ENCODE results near the gene MATCAP1. TPM values are rescaled to one million over a fixed set of nuclear protein-coding genes. Genes with fewer than 3 reads are reported as not detected.

MATCAP1 gene
- total RNA-seq, 2 donors from 2014 or later = 24.0 to 43.0 TPM

DNA sequence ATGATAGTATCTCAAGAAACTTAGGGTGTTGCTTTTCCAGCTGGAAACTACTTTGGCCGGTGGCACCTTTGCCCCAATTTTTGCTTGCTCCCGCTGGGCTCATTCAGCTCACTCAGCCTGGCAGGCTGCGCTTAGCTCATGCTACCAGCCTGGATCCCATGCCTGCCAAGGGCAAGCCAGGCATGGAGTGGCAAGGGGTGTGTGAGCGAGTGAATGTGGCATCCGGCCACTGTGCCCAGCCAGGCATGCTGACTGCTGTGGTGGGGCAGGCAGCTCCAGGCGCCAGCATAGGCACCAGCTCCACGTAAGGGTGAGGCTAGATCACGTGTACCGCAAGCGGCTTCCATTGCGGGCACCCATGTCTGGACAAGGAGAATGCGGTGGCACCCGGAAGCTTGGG is 42.4 kb downstream of the MATCAP1 start:
- H3K4me1 ChIP-seq = no peaks in the 10 kb centered on the region
- H3K27ac ChIP-seq = no peak overlapping the region
- no peak overlapping the region for H3K4me3 ChIP-seq
- H3K27me3 ChIP-seq = no peaks in the 10 kb centered on the region
- H3K36me3 ChIP-seq = peaks cover 3% of the 10 kb centered on the region
- intact Hi-C loops (cut with DNase I) = no loop called here
- TF ChIP-seq, protein P1, sequence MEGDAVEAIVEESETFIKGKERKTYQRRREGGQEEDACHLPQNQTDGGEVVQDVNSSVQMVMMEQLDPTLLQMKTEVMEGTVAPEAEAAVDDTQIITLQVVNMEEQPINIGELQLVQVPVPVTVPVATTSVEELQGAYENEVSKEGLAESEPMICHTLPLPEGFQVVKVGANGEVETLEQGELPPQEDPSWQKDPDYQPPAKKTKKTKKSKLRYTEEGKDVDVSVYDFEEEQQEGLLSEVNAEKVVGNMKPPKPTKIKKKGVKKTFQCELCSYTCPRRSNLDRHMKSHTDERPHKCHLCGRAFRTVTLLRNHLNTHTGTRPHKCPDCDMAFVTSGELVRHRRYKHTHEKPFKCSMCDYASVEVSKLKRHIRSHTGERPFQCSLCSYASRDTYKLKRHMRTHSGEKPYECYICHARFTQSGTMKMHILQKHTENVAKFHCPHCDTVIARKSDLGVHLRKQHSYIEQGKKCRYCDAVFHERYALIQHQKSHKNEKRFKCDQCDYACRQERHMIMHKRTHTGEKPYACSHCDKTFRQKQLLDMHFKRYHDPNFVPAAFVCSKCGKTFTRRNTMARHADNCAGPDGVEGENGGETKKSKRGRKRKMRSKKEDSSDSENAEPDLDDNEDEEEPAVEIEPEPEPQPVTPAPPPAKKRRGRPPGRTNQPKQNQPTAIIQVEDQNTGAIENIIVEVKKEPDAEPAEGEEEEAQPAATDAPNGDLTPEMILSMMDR (IDR thresholded peaks at IDR 0.05) = no peak
- no peaks in the 10 kb centered on the region for H3K9me3 ChIP-seq
- H3K9ac ChIP-seq (ENCODE audit: low read depth in 2 of 2, low read length in 2 of 2) = no peak overlapping the region
- DNase-seq = no peak

DNA sequence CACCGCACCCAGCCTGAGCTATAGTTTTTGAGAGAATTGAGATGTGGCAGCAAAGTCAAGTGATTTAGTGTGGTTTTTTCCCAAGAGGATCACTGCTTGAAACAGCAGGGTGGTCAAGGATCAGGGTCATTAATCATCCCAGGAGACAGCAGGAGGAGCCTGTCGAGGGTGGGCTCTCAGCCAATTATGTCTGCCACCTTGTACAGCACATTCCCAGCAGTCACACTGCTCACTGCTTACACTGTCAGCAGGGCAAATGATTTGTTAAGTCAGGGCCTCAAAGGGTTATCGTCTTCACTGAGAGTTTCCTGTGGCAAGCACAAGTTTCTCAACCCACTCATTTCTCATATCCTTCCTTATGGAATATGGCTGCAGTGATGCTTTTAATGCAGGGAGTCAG is 46.2 kb downstream of the MATCAP1 start:
- Histone ChIP-seq H3K27ac (no peak overlapping the region), H3K27me3 (no peaks in the 10 kb centered on the region), H3K9ac (ENCODE audit: low read depth in 2 of 2, low read length in 2 of 2) (no peak overlapping the region), H3K9me3 (no peaks in the 10 kb centered on the region), H3K36me3 (peaks cover 7% of the 10 kb centered on the region), H3K4me1 (no peaks in the 10 kb centered on the region), H3K4me3 (no peak overlapping the region)
- TF ChIP-seq, protein P1 (IDR thresholded peaks at IDR 0.05) = no peak
- intact Hi-C loops (cut with DNase I) = no loop called here
- no peak for DNase-seq

- Histone ChIP-seq H3K27me3 (no peaks in the 10 kb centered on the region), H3K36me3 (peaks cover 2% of the 10 kb centered on the region), H3K9me3 (no peaks in the 10 kb centered on the region), H3K4me1 (no peaks in the 10 kb centered on the region), H3K27ac (no peak overlapping the region), H3K9ac (ENCODE audit: low read depth in 2 of 2, low read length in 2 of 2) (no peak overlapping the region), H3K4me3 (no peak overlapping the region)
- no peak for DNase-seq
- TF ChIP-seq, protein P1 (IDR thresholded peaks at IDR 0.05) = no peak
- intact Hi-C loops (cut with DNase I) = no loop called here
Measured at GRCh38 chr16:67129422-67129821, 54.3 kb downstream of the MATCAP1 start.

DNA sequence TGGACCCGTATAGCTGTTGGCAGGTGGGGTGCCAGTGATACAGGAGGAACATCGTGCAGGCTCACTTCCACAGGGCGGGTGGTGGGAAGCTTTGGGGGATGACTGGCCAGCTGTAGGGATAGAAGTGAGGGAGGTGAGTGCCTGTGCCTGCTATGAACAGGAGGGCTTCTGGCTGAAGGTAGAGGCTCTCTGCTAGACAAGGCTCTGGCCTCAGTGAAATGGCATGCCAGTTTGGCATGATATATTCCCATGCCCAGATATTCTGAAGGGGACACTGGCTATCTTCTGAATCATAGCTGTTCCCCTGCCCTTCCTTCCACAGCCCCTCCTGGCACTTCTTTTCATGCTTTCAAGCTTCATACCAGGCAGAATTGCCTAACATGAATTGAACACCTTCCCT is 54.9 kb downstream of the MATCAP1 start:
- Histone ChIP-seq H3K36me3 (no peaks in the 10 kb centered on the region), H3K9ac (ENCODE audit: low read depth in 2 of 2, low read length in 2 of 2) (no peak overlapping the region), H3K4me3 (no peak overlapping the region), H3K27me3 (no peaks in the 10 kb centered on the region), H3K27ac (no peak overlapping the region), H3K9me3 (no peaks in the 10 kb centered on the region), H3K4me1 (no peaks in the 10 kb centered on the region)
- TF ChIP-seq, protein P1 (IDR thresholded peaks at IDR 0.05) = no peak
- no peak for DNase-seq
- intact Hi-C loops (cut with DNase I) = no loop called here

GRCh38 chr16:67128417-67128816 is 55.3 kb downstream of the MATCAP1 start:
- no peak for DNase-seq

More at GRCh38 chr16:67128417-67128816, 55.3 kb downstream of the MATCAP1 start:
- no peaks in the 10 kb centered on the region for H3K9me3 ChIP-seq
- H3K4me3 ChIP-seq = no peak overlapping the region
- H3K4me1 ChIP-seq = no peaks in the 10 kb centered on the region
- no peak overlapping the region for H3K9ac ChIP-seq (ENCODE audit: low read depth in 2 of 2, low read length in 2 of 2)
- no peaks in the 10 kb centered on the region for H3K27me3 ChIP-seq
- TF ChIP-seq, protein P1 (IDR thresholded peaks at IDR 0.05) = no peak
- H3K27ac ChIP-seq = no peak overlapping the region
- intact Hi-C loops (cut with DNase I) = no loop called here
- H3K36me3 ChIP-seq = no peaks in the 10 kb centered on the region

Small RNA genes lying within 50 kb of the gene (microRNA-seq; reads per million reads assigned to microRNA genes)
- 210 reads per million, percentile 61 among the genes with 10 or more reads in this experiment for gene MIR328

Other genes with a start within 250 kb of the MATCAP1 start
- 100 to 1,000 TPM; 105 to 146 TPM for gene CIAO2B, start 249.6 kb downstream of the MATCAP1 start, total RNA-seq
- gene CES2, start 248.4 kb downstream of the MATCAP1 start, total RNA-seq = 100 to 1,000 TPM; 407 to 525 TPM
- 100 to 1,000 TPM; 136 to 169 TPM for gene CES3, start 222.7 kb downstream of the MATCAP1 start, total RNA-seq
- gene CES4A, start 195.4 kb downstream of the MATCAP1 start, total RNA-seq = 1 to 10 TPM; 5.9 to 7.8 TPM
- 10 to 100 TPM; 41.5 TPM for gene CBFB, start 154.8 kb downstream of the MATCAP1 start, total RNA-seq
- gene PHAF1, start 74.0 kb downstream of the MATCAP1 start, total RNA-seq = 10 to 100 TPM in 1 of 2 donors, 1 to 10 TPM in 1; 10.0 to 14.0 TPM
- 1 to 10 TPM; 4.4 to 4.9 TPM for gene B3GNT9, start 33.0 kb downstream of the MATCAP1 start, total RNA-seq
- 10 to 100 TPM; 27.5 to 37.1 TPM for gene TRADD, start 24.1 kb downstream of the MATCAP1 start, total RNA-seq
- gene FBXL8, start 24.0 kb downstream of the MATCAP1 start, total RNA-seq = 10 to 100 TPM; 12.0 to 27.1 TPM
- 10 to 100 TPM; 23.6 TPM for gene HSF4, start 19.2 kb downstream of the MATCAP1 start, total RNA-seq
- 10 to 100 TPM; 26.2 to 31.0 TPM for gene NOL3, start 13.4 kb downstream of the MATCAP1 start, total RNA-seq
- gene EXOC3L1, start 6.2 kb upstream of the MATCAP1 start, total RNA-seq = 1 to 10 TPM; 2.3 to 4.6 TPM
- gene E2F4, start 8.2 kb upstream of the MATCAP1 start, total RNA-seq = 10 to 100 TPM; 53.3 to 89.0 TPM
- 10 to 100 TPM; 60.7 to 75.6 TPM for gene ELMO3, start 15.2 kb upstream of the MATCAP1 start, total RNA-seq
- gene TMEM208, start 43.2 kb upstream of the MATCAP1 start, total RNA-seq = 10 to 100 TPM; 42.8 to 69.0 TPM
- gene FHOD1, start 63.5 kb upstream of the MATCAP1 start, total RNA-seq = 10 to 100 TPM; 21.6 to 47.2 TPM
- gene SLC9A5, start 65.0 kb upstream of the MATCAP1 start, total RNA-seq = 1 to 10 TPM in 1 of 2 donors, under 1 TPM in 1; 0.48 to 2.1 TPM
- gene PLEKHG4, start 95.6 kb upstream of the MATCAP1 start, total RNA-seq = 10 to 100 TPM; 13.1 to 14.7 TPM
- gene KCTD19, start 142.8 kb upstream of the MATCAP1 start, total RNA-seq = under 1 TPM in 1 of 2 donors, not detected in 1; 0.24 TPM
- gene LRRC36, start 142.9 kb upstream of the MATCAP1 start, total RNA-seq = 1 to 10 TPM in 1 of 2 donors, not detected in 1; 1.1 TPM
- gene TPPP3, start 209.5 kb upstream of the MATCAP1 start, total RNA-seq = 10 to 100 TPM in 1 of 2 donors, 1 to 10 TPM in 1; 3.7 to 12.3 TPM
- gene ZDHHC1, start 232.5 kb upstream of the MATCAP1 start, total RNA-seq = 1 to 10 TPM; 7.9 to 8.7 TPM
- 100 to 1,000 TPM; 348 to 378 TPM for gene HSD11B2, start 247.2 kb upstream of the MATCAP1 start, total RNA-seq